Stimulated activated naive CD8-positive, alpha-beta T cell treated with anti-CD3 and anti-CD28 coated beads, Interleukin-15, Interleukin-2, amounts not matched to agents 100 U/mL and 50 U/mL, for 24 hours (primary cell): Measurements from ENCODE around the gene TPRN.
A peak's percentile ranks its signal among the peaks of the same experiment; 100 is the strongest.
"Not testable (repeated sequence)": the region's sequence is repeated elsewhere in the genome, so short reads cannot be mapped to it uniquely, and the experiment has no call there.

ENCODE experiments used
- ATAC-seq: fragments of 150-1000 bp; cut with Tn5 transposase; one replicate; pipeline ENCODE4 v1.10.0; 2021
- DNase-seq: peaks from one replicate; pipeline ENCODE4 v3.0.0; 2021

The TPRN gene

GRCh38 chr9:137200311-137201204 lies at the start of gene TPRN:
TPRN (minus strand) TSS chr9:137200741; CDS start chr9:137200711, 30 bp downstream.
- peak; percentile 99 for DNase-seq
- ATAC-seq = peak; percentile 95

- DNase-seq (no peak), ATAC-seq (no peak)
These were observed 47.3 kb upstream of the TPRN start for GRCh38 chr9:137247916-137248175.

GRCh38 chr9:137247135-137247915 lies 46.8 kb upstream of the TPRN start:
- DNase-seq (no peak), ATAC-seq (no peak)

- DNase-seq = no peak
- no peak for ATAC-seq
These were observed 45.2 kb upstream of the TPRN start for GRCh38 chr9:137245450-137246421.

- no peak for DNase-seq
- ATAC-seq = no peak
These were observed 44.2 kb upstream of the TPRN start for GRCh38 chr9:137244486-137245449.

- DNase-seq = no peak
These were observed 43.3 kb upstream of the TPRN start for GRCh38 chr9:137243626-137244485.

GRCh38 chr9:137243266-137243625 lies 42.7 kb upstream of the TPRN start:
- ATAC-seq, DNase-seq: not testable (repeated sequence)

More at GRCh38 chr9:137243626-137244485, 43.3 kb upstream of the TPRN start:
- ATAC-seq = no peak

GRCh38 chr9:137242269-137243203 lies 42.0 kb upstream of the TPRN start:
- ATAC-seq = no peak
- no peak for DNase-seq

GRCh38 chr9:137241490-137242268 lies 41.1 kb upstream of the TPRN start:
- DNase-seq (peak; percentile 77), ATAC-seq (peak; percentile 11)

- ATAC-seq (peak; percentile 77), DNase-seq (peak; percentile 95)
These were observed 40.4 kb upstream of the TPRN start, which contains the start of gene TUBB4B for GRCh38 chr9:137240841-137241489. TUBB4B (plus strand) TSS chr9:137241287; CDS start chr9:137241361, 74 bp downstream.

- peak; percentile 76 for DNase-seq
- ATAC-seq = peak; percentile 14
These were observed 39.8 kb upstream of the TPRN start for GRCh38 chr9:137240318-137240840.

GRCh38 chr9:137239541-137240200 lies 39.1 kb upstream of the TPRN start:
- not testable (repeated sequence) for ATAC-seq

GRCh38 chr9:137237759-137238726 lies 37.5 kb upstream of the TPRN start:
- DNase-seq (no peak), ATAC-seq (no peak)

More at GRCh38 chr9:137239541-137240200, 39.1 kb upstream of the TPRN start:
- not testable (repeated sequence) for DNase-seq

- ATAC-seq (no peak), DNase-seq (no peak)
These were observed 36.4 kb upstream of the TPRN start for GRCh38 chr9:137236936-137237421.
